Fibroblast of skin of scalp (primary cell): ENCODE measurements around the gene ARHGAP44.

ENCODE experiments used
- DNase-seq: peaks from one replicate; pipeline ENCODE4 v3.0.0-alpha.2; 2013

The ARHGAP44 gene

DNA sequence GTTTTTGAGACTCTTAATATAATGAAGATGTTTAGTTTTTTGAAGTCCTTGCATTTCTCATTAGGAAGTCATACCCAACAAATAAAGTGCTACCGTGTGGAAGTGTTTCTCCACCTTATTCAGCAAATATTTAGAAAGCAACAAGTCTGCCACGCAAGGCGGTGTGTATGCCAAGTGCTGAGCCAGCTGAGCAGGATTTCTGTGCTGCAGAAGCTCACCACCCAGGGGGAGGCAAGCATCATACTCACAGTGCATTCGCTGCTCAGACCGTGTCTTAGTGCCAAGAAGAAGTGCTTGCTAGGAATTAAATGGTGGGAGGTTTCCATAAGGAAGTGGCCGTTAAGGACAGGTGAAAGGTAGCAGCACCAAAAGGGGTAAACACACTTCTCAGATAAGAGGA lies 111.2 kb downstream of the ARHGAP44 start:
- DNase-seq: no peak

DNA sequence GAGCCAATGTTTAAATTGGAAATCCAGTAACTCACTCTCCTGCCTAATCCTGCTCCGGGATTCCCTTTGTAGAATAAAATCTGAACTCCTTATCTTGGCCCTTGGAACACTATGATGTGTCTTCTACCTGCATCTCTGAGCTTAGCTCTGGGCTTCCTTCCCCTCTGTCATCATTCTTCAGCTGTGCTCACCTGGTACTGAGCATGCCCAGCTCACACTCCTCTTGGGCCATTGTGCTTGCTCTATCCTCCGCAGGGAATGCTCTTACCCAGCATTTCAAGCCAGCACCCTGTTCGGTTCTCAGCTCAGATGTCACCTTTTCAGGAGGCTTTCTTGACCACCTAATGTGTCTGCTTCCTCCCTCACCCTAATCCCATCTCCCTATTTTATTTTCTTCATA lies 112.7 kb downstream of the ARHGAP44 start:
- no peak for DNase-seq

DNA sequence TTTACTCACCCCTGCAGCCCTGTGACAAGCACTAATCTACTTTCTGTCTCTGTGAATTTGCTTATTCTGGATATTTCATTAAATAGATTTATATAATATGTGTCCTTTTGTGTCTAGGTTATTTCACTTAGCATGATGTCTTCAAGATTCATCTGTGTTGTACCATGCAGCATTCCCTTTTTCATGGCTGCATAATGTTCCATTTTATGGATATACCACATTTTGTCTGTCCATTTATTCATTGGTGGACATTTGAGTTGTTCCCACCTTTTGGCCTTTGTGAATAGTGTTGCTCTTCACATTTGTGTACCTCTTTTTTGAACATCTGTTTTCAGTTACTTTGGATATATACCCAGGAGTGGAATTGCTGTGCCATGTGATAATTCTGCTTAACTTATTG lies 118.2 kb downstream of the ARHGAP44 start:
- DNase-seq: no peak

DNA sequence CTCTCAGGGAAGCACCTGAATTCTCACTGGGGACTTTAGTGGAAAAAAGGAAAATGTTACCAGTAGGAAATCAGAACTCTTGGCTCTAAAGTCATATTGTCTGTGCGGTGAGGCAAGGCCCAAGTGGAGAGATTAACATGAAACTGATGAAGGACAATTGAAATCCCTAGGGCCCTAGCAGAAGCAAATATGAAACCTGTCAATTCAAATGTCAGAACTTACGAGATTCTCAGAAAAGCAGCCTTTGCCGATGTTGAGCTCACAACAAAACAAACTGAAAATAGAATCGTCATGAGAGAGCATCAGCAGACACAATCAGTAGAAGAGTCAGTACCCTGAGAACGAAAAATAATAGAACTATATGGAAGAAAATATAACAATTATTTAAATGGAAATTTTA lies 119.7 kb downstream of the ARHGAP44 start:
- DNase-seq: no peak

DNA sequence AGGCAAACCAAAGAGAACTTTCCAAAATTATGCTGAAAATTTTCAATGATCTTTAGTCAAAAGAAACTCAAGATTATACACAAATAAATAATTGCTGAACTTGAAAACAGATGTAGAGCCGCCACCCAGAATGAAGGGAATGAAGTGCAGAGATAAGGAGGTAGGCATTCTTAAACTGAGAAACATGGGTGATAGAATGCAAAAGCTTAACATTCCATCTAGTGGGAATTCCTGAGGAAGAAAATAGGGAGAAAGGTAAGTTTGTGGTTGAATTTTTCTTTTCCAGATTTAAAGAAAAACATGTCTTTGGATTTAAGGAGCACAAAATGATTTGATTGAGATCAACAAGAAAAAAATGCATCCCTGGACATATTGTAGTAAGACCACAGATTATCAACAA lies 120.2 kb downstream of the ARHGAP44 start:
- DNase-seq: no peak

DNA sequence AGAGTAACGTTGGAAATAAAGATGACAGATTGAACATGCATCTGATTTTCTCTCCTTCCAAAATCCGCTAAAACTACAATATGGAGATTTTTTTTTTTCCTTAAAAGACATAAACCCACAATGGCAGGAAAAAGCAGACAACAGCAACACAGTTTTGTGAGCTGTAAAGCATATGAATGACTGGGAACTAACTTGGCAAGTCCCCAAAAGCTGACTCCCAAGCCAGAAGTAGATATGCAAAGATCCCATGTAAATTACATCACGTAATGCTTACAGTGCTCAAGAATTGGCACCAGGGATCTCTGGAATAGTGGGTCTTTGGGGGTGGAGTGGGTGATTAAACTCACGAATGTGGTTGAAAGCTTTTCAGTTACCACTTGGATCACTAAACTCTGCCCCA lies 121.9 kb downstream of the ARHGAP44 start:
- DNase-seq: peak; percentile 14

DNA sequence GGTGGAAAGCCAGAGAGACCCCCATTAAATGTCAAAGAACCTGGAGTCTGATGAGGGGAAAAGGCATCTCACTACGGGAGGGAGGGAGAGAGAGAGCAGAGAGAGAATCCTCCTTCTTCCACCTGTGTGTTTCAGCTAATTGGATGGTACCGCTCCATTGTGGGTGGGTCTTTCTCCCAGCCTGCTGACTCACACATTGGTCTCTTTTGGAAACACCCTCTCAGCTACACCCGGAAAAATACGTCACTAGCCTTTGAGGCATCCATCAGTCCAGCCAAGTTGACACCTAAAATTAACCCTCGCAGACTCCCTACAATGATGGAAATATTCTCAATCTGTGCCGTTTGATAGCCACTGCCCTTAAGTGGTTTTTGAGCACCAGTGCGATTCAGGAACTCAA lies 128.1 kb downstream of the ARHGAP44 start:
- DNase-seq: no peak

DNA sequence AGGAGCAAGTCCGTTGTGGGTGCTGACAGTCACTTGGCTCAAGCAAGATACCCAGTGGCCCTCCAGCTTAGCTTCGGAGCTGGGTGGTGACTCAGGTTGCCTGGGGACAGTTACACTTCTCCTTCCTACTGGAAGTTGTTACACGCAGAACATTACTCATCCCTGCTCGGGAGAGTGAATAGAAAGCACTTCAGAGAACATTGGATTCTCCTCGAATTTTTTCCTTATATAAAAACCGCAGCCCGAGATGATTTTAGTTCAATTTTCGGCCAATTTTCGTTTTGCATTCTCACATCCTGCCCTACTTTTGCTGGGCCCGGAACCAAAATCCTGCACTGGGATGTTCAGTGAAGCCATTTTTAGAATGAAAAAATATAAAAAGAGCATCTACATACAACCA lies 128.8 kb downstream of the ARHGAP44 start:
- no peak for DNase-seq

DNA sequence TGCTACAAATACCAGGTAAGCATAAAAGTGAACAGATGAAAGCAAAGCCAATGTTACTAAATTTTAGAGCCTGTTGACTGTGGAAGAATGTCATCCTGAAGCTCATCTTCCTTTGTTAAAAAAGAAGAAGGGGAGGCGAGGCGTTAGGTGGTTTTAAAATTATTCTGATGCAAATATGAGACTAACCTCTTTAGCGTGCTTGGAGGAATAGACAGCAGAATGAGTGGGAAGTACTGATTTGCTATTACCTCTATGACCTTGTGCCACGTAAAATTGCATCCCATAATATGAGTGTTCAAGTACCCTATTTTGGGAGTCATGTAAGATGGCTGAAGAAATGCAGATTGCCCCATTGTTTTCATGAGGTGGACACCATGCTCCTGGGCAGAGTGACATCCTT lies 132.8 kb downstream of the ARHGAP44 start:
- DNase-seq: no peak

DNA sequence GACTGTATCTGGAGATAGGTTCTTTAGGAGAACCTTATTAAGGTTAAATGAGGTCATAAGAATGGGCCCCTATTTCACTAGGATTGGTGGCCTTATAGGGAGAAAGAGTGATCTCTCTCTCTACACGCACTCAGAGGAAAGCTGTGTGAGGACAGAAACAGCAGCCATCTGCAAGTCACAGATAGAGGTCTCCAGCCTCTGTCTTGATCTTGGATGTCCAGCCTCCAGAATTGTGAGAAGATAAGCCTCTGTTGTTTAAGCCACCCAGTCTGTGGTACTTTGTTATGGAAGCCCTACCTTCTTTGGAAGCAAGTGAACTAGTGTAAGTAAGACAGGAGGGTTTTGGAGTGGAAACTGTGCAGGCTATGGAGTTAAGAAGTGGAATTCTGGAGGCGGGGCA lies 135.3 kb downstream of the ARHGAP44 start:
- no peak for DNase-seq

DNA sequence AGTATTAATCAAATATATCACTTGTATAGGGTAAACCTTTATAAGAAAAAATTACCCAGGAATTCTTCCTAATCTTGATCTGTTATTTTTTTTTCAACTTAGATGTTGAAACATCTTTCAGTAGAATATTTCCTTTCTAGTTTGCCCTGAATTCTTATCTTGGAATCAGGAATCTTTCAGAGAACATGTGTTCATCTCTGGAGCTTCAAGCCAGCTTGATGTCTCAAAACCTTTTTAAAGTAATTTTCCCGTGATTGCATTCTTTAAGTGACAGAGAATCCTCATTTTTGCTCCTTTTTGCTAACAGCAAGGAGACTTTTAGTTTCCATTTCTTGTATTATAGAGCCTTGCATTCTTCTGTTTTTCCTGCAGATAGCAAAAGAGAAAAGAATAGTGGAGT lies 137.7 kb downstream of the ARHGAP44 start:
- no peak for DNase-seq

DNA sequence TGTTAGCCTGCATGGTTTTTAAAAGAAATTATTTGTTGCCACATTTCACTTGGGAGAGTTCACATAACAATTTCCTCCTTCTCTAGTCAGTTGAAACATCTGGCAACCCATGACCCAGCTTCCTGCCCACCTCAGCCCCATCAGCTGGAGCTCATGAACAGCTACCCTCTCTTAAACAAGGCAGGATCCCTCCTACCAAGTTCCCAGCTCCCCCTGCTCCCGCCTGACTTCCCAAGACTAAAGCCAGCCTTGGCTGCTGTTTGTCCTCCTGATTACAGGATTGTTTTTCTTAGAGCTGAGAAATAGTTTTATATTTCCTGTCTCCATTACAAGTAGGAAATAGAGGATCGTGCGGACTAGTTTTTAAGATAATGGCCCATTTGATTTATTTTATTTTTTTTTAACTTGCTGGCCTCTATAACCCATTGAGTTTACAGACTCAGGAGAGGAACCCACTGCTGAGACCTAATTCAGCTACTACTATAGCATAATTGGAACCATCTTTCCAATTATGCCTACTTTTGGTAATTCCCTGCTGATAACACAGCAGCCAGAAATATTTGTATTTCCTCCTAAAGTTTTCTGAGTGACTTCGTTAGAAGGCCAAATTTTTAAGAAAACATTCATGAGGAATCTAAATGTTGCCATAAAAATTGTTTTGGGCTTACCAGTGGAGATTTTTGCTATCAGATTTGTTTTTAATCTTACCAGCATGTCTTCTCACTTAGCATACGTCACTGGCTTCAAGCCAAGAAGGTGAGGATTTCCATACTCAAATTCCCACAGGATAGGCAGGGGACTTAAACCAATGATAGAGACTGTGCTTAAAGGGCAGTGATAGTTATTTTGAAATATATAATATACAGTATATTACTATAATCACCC lies 138.5 kb downstream of the ARHGAP44 start:
- DNase-seq: peak; percentile 22

DNA sequence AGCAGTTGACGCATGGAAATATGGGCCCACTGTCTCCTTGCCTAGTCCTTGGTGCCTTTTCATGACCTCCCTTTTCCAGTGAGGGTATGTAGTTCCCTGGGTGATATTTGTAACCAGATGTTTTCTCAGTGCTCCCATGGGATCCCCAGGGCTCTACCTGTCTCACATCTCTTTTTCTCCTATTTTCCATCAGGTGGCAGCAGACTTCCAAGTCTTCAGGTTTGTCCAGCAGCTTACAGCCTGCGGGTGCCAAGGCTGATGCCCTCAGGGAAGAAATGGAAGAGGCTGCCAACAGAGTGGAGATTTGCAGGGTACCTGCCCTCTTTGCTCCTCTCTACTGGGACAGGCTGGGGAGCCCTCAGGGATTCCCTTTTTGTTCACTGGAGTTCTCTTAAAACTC lies 139.4 kb downstream of the ARHGAP44 start:
- no peak for DNase-seq

DNA sequence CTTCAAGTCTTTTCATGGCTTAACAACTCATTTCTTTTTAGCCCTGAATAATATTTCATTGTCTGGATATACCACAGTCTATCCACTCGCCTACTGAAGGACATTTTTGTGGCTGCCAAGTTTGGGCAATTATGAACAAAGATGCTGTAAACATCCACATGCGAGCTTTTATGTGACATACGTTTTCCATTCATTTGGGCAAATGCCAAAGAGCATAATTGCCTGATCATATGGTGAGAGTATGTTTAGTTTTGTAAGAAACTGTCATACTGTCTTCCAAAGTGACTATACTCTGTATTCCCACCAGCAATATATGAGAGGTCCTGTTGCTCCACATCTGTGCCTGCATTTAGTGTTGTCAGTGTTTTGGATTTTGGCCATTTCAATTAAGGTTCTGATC lies 147.2 kb downstream of the ARHGAP44 start:
- no peak for DNase-seq

DNA sequence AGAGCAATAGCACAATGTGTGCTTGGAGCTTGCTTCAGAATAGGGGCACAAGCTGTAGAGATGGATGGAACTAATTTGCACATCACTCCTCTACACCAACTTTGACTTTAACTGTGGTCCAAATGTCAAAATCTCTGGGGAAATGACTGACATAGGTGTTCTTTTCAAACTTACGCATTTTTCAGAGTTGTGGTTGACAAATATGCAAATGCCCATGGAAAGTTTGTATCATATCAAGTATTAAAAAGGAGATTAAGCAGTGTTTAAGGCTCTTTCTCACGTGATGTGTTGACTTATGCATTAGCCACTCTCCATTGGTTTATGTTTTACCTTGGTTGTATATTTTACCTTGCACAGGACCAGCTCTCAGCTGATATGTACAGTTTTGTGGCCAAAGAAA lies 151.4 kb downstream of the ARHGAP44 start:
- DNase-seq: no peak

DNA sequence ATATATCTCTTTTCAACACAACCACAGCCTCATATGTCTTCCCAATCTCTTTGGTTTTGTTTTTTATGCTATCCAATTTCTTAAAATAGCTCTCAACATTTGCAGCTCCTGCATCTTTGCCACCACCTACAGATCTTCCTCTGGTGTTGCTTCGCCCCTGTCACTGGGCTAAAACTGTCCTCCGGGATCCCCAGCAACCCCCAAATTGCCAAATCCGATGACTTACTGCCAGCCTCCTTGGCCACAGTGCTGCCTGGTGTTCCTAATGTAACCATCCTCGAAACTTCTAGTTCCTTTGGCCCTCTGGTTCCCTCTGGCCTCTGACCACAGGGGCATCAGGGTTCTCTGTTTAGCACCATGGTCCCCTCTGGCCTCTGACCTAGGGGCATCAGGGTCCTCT lies 157.7 kb downstream of the ARHGAP44 start:
- DNase-seq: no peak

DNA sequence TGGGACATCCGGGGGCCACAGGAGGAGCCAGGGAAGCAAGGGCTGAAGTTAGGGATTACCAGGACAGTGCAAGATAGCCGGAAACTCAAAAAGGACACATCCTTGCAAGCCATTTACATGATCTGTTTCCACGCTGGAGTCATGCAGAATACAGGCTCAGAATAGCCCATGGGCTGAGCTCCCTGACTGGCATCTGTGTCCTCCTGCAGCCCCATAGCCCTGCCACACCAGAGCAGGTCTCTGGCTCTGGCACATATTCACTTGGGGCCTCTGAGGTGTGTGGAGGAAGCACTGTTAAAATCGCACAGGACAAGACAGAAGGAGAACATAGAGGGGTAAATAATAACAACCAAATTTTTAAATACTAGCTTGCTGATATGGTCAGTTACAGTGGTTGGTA lies 162.7 kb downstream of the ARHGAP44 start:
- no peak for DNase-seq

DNA sequence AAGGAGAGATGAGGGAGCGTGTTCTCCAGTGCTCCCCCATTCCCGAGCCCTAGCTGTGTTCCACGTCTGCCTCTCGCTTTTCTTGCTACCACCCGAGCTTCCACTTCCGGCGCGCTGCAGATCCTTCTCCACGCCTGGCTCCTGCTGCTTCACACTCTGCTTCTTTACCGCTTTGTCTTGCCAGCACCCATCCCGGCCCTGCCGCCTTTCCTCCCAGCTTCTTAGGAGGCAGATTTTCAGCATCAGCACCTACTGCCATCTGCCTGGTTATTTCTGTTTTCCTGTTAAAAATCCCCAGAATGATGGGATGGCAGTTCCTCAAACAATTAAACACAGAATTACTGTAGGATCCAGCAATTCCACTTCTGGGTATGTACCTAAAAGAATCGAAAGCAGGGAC lies 163.9 kb downstream of the ARHGAP44 start:
- no peak for DNase-seq

DNA sequence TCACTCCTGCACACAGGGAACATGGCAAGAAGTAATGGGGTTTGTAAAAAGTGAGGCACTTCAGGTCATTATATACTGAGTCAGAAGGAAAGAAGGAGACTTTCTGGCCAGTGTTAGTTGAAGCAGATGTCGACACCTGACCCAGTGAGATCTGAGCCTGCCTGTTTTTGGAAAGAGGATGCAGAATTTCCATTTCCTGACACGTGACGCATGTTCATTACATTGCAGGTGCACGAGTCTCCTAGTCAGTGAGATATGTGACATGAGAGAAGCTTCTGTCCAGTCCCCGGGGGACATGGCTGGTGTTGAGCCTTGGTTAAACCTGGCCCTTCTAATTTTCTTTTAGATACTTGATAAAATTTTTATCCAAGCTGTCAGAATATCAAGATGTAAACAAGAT lies 166.2 kb downstream of the ARHGAP44 start:
- no peak for DNase-seq

DNA sequence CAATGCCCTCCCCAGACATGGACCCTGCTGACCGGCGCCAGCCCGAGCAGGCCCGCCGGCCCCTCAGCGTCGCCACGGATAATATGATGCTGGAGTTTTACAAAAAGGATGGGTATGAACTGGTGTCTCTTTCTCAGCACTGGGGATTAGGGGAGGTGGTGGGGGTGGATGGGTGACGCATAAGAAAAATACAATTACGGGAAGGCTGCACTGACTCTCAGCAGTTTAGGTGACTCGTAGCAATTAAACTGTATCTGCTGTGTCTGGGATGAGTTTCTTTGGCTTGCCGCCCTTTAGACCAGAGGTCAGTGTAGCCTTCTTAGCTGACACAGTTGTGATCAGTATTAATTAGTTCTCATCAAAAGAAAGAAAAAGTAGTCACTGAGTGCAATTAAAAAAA lies 169.5 kb downstream of the ARHGAP44 start:
- DNase-seq: peak; percentile 59

DNA sequence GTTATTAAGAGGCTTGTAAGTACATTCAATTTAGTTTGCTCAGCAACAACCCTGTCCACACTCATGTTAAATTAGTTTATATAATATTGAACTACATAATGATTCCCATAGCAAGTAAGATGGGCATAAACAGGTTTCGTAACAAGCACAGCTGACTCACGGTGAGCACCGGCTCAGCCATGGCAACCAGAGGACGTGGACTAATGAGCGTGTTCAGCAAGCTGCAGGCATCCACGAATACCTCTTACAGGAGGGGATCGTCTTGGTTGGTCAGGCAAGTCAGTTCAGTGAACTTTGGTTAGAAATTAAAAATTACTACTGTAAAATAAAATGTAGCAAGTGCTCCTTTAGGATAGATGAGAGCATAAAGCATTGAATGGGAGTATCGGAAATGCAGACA lies 170.1 kb downstream of the ARHGAP44 start:
- DNase-seq: peak; percentile 32

DNA sequence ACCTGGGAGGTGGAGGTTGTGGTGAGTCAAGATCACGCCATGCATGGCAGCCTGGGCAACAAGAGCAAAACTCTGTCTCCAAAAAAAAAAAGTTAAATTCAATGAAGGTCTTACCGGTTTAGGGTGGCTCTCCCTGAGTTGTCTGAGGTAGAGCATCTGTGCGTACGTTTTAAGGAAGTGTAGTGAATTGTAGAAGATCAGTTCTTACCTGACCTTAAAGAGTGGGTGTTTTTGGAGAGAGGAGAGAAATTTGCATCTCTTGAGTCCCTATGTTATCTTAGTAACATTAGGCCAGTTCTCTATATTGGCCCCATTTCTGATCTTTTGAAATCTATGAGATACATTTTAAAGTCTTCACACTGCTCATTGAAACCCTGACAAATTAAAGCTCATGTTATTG lies 172.4 kb downstream of the ARHGAP44 start:
- no peak for DNase-seq

DNA sequence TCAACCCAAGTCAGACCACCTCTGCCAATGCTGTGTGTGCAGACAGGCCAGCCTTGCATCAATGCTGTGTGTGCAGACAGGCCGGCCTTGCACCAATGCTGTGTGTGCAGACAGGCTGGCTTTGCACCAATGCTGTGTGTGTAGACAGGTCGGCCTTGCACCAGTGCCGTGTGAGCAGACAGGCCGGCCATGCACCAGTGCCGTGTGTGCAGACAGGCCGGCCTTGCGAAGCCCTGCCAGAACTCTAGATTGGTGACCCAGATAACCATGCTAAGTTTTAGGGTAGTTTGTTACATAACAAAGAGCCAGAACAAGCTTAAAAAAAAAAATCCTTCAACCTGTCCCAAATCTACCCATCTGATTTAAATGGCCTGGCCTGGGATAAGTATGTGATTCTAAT lies 174.2 kb downstream of the ARHGAP44 start:
- DNase-seq: no peak

DNA sequence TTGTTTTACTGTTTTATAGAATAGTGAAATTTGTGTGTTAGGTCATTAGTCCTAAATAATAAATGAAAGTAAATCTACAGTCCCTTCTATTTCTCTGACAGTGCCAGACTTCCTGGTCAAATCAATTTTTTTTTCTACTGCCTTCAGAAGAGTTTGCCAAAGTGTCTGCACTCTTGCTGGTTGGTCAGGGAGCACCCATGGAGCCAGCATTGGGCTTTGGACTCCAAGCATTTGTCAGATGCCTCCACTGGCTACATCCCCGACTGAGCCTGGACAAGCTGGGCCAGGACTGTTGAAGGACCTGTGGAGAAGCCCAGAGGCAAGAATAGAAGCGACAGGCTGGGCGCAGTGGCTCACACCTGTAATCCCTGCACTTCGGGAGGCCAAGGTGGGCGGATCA lies 174.9 kb downstream of the ARHGAP44 start:
- no peak for DNase-seq

DNA sequence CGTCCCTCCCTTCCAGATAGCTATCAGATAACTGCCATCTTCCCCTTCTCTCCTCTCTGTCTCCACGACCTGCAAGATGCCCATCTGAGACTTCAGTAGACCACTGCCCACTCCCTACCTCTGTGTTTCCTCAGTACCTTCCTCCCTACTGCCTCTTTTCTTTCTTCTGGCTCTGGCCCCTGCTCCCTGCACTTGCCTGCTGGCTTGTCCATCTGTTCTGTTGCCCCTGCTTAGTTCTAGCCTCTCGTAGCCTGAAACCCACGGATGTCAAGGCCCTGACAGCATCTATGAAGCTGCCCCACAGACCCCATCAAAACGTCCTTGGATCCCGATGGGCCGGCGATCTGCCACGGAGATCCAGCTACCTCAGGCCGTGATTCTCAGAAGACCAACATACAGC lies 175.5 kb downstream of the ARHGAP44 start:
- no peak for DNase-seq
